IPS-18a (cell line): ENCODE data around the gene PRKAB2.
"Not testable (repeated sequence)": the region's sequence is repeated elsewhere in the genome, so short reads cannot be mapped to it uniquely, and the experiment has no call there.

ENCODE experiments used
- H3K27ac ChIP-seq: one replicate; pipeline ENCODE4 v1.5.1; 2013; ENCODE audit warnings: low read length
- H3K27me3 ChIP-seq: one replicate; pipeline ENCODE4 v1.6.1; 2013; ENCODE audit warnings: mild to moderate bottlenecking, low read length; ENCODE audit not compliant: control insufficient read depth, insufficient read depth
- H3K36me3 ChIP-seq: one replicate; pipeline ENCODE4 v1.6.1; 2013; ENCODE audit warnings: low read depth, low read length; ENCODE audit not compliant: control insufficient read depth
- H3K4me1 ChIP-seq: one replicate; pipeline ENCODE4 v1.6.1; 2013; ENCODE audit warnings: low read depth, low read length; ENCODE audit not compliant: control insufficient read depth
- H3K4me3 ChIP-seq: one replicate; pipeline ENCODE4 v1.5.1; 2013; ENCODE audit warnings: low read length
- H3K9ac ChIP-seq: one replicate; pipeline ENCODE4 v1.6.1; 2013; ENCODE audit warnings: mild to moderate bottlenecking, low read length, moderate library complexity
- H3K9me3 ChIP-seq: one replicate; pipeline ENCODE4 v1.6.1; 2013; ENCODE audit warnings: low read depth, low read length; ENCODE audit not compliant: control insufficient read depth

PRKAB2 gene

DNA sequence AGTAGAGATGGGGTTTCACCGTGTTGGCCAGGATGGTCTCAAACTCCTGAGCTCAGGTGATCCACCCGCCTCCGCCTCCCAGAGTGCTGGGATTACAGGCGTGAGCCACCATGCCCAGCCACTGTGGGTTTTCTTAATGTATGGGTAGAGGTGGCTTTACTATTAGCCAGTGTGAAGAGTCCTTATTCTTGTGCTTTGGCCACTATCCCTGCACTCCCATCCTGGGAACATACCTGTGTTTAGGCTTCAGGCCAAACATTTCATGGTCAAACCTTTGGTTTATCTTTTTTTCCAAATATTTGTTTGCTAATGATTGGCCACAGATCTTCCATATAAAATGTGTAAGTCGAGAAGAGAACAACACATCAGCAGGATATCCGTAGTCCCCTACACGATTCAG lies 36.3 kb upstream of the PRKAB2 start:
- Histone ChIP-seq H3K4me3 (no peak overlapping the region), H3K4me1 (no peaks in the 10 kb centered on the region), H3K36me3 (no peaks in the 10 kb centered on the region), H3K27ac (no peak overlapping the region), H3K27me3 (no peaks in the 10 kb centered on the region), H3K9ac (no peak overlapping the region), H3K9me3 (no peaks in the 10 kb centered on the region)

DNA sequence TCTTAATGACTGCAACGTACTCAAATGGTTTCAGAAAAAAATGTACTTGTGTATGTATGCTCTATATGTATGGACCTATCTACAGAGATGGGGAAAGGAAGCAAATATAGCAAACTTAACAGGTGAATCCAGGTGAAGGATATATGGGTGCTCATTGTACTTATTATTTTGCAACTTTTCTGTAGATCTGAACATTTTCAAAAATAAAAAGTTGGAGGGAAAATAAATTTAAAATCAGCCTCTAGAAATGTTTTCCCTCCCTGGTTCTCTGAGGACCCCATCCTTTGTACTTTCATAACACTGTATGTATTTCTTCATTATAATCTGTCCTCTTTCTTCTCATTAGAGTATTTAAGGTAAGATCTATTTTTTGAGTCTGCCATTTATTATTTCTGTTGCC lies 34.9 kb upstream of the PRKAB2 start:
- Histone ChIP-seq H3K9ac (no peak overlapping the region), H3K4me1 (no peaks in the 10 kb centered on the region), H3K9me3 (no peaks in the 10 kb centered on the region), H3K27ac (no peak overlapping the region), H3K4me3 (no peak overlapping the region), H3K27me3 (no peaks in the 10 kb centered on the region), H3K36me3 (no peaks in the 10 kb centered on the region)

DNA sequence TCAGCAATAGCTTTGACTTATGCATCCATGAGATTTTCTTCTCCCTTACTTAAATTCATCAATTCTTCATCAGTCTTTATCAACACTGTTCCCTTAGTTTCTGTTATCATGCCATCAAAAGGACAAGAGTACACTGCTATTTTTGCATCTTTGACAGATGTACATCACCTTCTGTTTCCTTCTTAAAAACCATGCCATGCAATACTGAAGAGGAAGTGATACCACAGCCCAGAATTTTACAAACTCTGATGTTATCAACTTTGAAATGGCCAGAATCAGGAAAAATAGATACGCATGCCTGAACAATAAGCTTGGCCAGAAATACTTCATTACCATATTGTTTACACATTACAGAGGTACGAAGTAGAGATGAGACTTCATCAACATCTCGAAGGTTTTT lies 31.8 kb upstream of the PRKAB2 start:
- Histone ChIP-seq H3K27ac (no peak overlapping the region), H3K4me1 (no peaks in the 10 kb centered on the region)

DNA sequence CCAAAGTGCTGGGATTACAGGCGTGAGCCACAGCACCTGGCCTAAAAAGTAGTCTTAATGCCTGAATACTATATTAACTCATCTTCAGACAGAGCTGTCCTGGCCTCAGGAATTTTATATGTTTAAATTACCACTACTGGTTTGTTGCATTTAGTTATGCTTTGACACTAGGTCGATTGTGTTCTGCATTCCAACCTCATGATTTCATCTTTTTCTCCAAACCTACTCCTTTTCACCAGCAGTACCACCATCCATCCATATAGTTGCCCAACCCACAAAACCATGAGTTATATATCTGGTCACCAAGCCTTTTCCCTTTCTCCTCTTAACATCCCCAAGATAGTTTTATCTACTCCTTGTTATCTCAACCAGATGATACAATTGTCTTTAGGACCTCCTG lies 30.3 kb upstream of the PRKAB2 start:
- H3K4me3 ChIP-seq: no peak overlapping the region
- H3K9ac ChIP-seq: no peak overlapping the region
- no peaks in the 10 kb centered on the region for H3K4me1 ChIP-seq
- no peaks in the 10 kb centered on the region for H3K36me3 ChIP-seq
- no peaks in the 10 kb centered on the region for H3K27me3 ChIP-seq
- H3K9me3 ChIP-seq: no peaks in the 10 kb centered on the region
- no peak overlapping the region for H3K27ac ChIP-seq

More for the DNA sequence above, 31.8 kb upstream of the PRKAB2 start:
- Histone ChIP-seq H3K9me3 (no peaks in the 10 kb centered on the region), H3K4me3 (no peak overlapping the region), H3K36me3 (no peaks in the 10 kb centered on the region), H3K27me3 (no peaks in the 10 kb centered on the region), H3K9ac (no peak overlapping the region)

- H3K9ac ChIP-seq: no peak overlapping the region
These were observed 29.5 kb upstream of the PRKAB2 start for GRCh38 chr1:147201786-147202185.

DNA sequence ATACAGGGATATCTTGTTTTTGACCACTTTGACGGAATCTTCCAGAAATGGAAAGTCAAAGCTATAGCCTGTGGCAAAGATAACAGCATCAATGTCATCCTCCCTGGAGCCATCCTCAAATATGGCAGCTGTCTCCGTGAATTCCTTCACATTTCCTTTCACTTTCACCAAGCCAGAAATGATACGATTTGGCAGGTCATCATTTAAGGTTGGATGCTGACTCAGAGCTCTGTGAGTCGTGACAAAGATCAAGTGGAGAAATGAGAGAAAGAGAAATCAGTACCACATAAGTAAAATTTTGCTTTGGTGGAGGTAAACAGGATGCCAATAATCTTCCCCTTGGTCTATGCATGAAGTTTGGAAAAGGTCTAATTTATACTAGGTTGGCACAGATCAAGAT lies 29.0 kb upstream of the PRKAB2 start:
- Histone ChIP-seq H3K27ac (no peak overlapping the region), H3K4me1 (no peaks in the 10 kb centered on the region), H3K4me3 (no peak overlapping the region)

More at GRCh38 chr1:147201786-147202185, 29.5 kb upstream of the PRKAB2 start:
- Histone ChIP-seq H3K4me3 (no peak overlapping the region), H3K36me3 (no peaks in the 10 kb centered on the region), H3K27ac (no peak overlapping the region), H3K9me3 (no peaks in the 10 kb centered on the region), H3K27me3 (no peaks in the 10 kb centered on the region), H3K4me1 (no peaks in the 10 kb centered on the region)

GRCh38 chr1:147197324-147197723 lies 25.1 kb upstream of the PRKAB2 start:
- not testable (repeated sequence) for H3K4me3 ChIP-seq, H3K9me3 ChIP-seq, H3K4me1 ChIP-seq, H3K27ac ChIP-seq, H3K27me3 ChIP-seq, H3K36me3 ChIP-seq, H3K9ac ChIP-seq

More for the DNA sequence above, 29.0 kb upstream of the PRKAB2 start:
- H3K9ac ChIP-seq: no peak overlapping the region
- H3K36me3 ChIP-seq: no peaks in the 10 kb centered on the region
- no peaks in the 10 kb centered on the region for H3K9me3 ChIP-seq
- H3K27me3 ChIP-seq: no peaks in the 10 kb centered on the region

- Histone ChIP-seq H3K9ac (no peak overlapping the region), H3K27me3 (no peaks in the 10 kb centered on the region), H3K4me3 (no peak overlapping the region), H3K27ac (no peak overlapping the region), H3K36me3 (no peaks in the 10 kb centered on the region), H3K4me1 (peaks cover 10% of the 10 kb centered on the region), H3K9me3 (no peaks in the 10 kb centered on the region)
These were observed 17.2 kb upstream of the PRKAB2 start for GRCh38 chr1:147189514-147189913.

DNA sequence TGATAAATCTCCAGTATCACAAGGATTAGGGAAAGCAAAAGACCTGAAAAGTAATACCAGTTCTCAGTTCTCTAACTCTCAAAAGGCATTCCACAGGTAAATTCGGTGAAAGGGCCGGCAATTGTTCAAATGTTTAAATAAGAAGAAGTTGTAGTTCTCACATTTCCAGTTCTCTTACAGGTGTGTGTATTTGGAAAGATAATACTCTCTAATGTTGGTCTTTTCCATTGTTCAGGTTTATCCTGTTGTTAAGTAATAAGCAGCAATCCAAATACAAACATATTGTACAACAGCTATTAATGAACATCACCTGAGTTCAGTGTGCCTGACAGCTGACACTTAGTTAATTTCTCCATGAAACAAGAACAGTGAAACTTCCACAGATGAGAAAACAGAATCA lies 13.2 kb upstream of the PRKAB2 start:
- no peak overlapping the region for H3K9ac ChIP-seq
- no peak overlapping the region for H3K27ac ChIP-seq
- peaks cover 11% of the 10 kb centered on the region for H3K4me1 ChIP-seq
- H3K9me3 ChIP-seq: no peaks in the 10 kb centered on the region
- no peaks in the 10 kb centered on the region for H3K27me3 ChIP-seq
- H3K36me3 ChIP-seq: no peaks in the 10 kb centered on the region
- H3K4me3 ChIP-seq: no peak overlapping the region

DNA sequence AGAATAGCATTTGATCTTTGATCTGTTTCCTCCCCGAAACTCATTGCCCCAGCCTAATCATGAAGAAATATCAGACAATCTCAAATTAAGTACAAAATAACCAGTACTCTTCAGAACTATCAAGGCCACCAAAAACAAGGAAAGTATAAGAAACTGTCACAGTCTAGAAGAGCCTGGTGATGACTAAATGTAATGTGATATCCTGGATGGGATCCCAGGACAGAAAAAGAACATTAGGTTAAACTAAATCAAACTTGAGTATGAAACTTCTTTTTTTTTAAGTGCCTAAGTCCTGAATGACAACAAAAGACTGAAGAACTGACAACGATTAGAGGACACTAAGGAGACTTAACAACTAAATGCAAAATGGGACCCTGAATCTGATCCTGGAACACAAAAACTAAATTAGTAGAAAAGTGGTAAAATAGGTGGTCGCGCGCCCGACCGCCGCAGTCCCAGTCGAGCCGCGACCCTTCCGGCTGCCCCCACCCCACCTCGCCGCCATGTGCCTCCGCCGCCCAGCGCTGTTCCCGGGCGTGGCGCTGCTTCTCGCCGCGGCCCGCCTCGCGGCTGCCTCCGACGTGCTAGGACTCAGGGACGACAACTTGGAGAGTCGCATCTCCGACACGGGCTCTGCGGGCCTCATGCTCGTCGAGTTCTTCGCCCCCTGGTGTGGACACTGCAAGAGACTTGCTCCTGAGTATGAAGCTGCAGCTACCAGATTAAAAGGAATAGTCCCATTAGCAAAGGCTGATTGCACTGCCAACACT lies 5.5 kb upstream of the PRKAB2 start:
- peaks cover 8% of the 10 kb centered on the region for H3K4me1 ChIP-seq
- no peak overlapping the region for H3K4me3 ChIP-seq
- H3K36me3 ChIP-seq: no peaks in the 10 kb centered on the region
- H3K9me3 ChIP-seq: no peaks in the 10 kb centered on the region
- H3K9ac ChIP-seq: no peak overlapping the region
- no peaks in the 10 kb centered on the region for H3K27me3 ChIP-seq
- H3K27ac ChIP-seq: no peak overlapping the region

DNA sequence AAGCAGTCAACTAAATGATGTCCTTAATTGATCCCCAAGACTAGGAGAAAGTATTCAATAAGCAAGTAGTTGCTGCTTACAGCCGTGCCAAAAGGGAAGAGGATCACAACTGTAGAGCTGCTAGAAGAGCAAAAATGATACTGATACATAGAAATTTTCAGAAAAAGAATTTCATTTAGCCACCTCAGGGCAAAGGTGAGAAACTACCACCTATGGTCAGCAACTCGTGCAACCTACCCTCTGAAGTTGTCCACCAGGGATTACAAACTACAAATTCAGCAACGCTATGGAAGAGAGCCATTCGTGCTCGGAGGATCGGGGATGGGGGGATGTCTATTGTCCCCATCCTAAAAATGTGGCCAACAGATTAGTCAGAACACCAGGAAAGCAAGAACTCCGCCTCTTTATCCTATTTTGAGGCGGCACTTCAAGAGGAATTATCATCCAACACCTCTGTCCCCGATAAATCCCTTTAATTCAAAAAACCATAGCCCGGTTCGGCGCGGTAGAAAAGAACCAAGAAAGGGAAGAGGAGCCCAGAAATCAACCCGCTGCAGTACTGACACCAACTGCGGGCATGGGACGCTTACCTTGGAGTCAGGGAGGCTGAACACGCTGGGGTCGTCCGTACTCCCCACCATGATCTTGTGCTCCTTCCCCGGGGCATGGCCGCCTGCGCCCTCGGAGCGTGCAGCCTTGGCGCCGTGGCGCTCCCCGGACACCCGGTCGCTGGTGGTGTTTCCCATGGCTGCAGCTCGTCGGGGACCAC lies 687 bp downstream of the PRKAB2 start:
- Histone ChIP-seq H3K27ac (peak overlapping the region; percentile 46), H3K36me3 (peaks cover 3% of the 10 kb centered on the region), H3K4me3 (peak overlapping the region; percentile 98), H3K27me3 (no peaks in the 10 kb centered on the region), H3K9ac (peak overlapping the region; percentile 85), H3K4me1 (peaks cover 34% of the 10 kb centered on the region), H3K9me3 (no peaks in the 10 kb centered on the region)
